Globus pallidus (tissue), 1 donor: ENCODE results near the gene CISD3.

ENCODE experiments used
- DNase-seq: peaks from one replicate; pipeline ENCODE4 v3.0.0-alpha.2; 2015; ENCODE audit warnings: low spot score

CISD3 gene

GRCh38 chr17:38729886-38730525 is at the start of gene CISD3:
CISD3 (plus strand) TSS chr17:38730341; CDS start chr17:38730359, 18 bp downstream.
- peak; percentile 84 for DNase-seq

DNA sequence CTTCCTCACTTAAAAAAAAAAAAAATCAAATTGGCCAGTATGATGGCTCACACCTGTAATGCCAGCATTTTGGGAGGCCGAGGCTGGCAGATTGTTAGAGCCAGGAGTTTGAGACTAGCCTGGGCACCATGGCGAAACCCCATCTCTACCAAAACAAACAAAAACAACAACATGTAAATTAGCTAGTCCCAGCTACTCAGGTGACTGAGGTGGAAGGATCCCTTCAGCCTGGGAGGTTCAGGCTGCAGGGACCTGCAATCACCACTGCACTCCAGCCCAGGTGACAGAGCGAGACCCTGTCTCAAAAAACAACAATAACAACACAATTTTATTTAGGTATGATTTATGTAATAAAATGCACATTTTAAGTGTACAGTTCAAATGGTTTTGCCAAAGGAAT is 49.0 kb upstream of the CISD3 start:
- no peak for DNase-seq

DNA sequence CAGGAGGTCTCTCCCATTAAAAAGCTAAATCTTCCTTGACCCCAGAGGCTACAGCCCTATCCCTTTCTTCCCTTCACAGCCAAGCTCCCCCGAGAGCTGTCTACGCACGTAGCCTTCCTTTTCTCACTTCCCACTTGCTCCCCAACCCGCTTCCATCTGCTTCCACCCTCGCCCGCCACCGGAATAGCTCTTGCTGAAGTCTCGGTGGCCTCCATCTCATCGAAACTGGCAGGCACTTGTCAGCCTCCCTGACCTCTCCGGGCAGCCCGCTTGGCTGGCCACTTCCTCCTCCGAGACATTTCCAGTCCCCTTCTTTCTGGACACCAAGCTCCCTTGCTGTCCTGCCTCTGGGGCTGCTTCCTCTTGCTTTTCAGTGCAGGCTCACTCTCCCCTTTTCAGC is 44.6 kb upstream of the CISD3 start:
- no peak for DNase-seq

GRCh38 chr17:38687286-38687685 is 42.9 kb upstream of the CISD3 start:
- no peak for DNase-seq

GRCh38 chr17:38690386-38690785 is 39.8 kb upstream of the CISD3 start:
- no peak for DNase-seq

GRCh38 chr17:38691154-38691553 is 39.0 kb upstream of the CISD3 start:
- no peak for DNase-seq

GRCh38 chr17:38693700-38694329 is 36.3 kb upstream of the CISD3 start:
- peak; percentile 35 for DNase-seq

GRCh38 chr17:38697061-38697820 is 32.9 kb upstream of the CISD3 start:
- no peak for DNase-seq

DNA sequence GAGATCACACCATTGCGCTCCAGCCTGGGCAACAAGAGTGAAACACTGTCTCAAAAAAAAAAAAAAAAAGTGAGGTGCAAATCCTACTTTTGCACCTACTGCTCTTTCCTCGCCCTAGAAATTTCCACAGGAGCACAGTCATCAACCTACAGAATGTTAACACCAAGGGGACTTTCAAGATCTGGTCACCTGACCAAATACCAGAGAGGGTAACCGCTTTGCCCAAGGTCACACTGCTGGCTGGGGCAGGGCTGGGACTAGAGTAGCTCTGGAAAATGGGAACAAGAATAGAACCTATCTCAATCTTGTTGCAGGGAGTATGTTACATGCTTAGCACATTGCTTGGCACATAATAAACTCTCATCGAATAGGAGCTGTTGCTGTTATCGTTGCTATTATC is 31.4 kb upstream of the CISD3 start:
- no peak for DNase-seq

- peak; percentile 33 for DNase-seq
These were observed 28.5 kb upstream of the CISD3 start for GRCh38 chr17:38701504-38702165.

DNA sequence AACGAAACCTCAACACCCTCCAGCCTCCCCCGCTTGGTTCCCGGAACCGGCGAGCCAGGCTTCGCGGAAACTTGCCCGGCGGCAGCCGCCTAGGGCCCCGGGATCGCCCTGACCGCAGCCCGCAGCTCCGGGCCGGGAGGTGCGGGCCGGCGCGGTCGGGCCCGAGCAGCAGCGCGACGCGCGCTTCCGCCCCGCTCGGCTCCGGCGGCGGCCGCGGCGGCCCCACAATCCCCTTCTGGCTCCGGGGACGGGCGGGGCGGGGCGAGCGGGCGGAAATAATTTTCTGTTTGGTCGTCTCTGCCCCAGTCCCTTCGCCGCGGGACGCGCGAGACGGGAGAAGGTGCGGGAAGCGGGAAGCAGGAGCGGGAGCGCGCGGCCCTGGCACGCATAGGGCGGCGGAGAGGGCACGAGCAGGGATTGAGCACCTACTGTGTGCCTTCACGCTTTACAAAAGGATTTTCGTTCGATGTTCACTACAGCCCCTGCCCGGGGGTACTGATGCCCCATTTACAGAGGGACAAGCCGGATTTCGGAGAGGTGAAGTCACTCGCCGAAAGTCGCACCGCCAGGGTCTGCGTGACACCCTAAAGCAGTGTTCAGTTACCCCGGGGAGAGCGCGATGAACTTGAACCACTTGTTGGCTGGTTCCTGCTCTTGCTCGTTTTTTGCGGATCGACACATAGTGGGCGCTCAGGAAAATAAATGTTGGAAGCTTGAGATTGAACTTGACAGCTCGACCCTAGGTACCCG is 27.8 kb upstream of the CISD3 start:
- DNase-seq: peak; percentile 75

DNA sequence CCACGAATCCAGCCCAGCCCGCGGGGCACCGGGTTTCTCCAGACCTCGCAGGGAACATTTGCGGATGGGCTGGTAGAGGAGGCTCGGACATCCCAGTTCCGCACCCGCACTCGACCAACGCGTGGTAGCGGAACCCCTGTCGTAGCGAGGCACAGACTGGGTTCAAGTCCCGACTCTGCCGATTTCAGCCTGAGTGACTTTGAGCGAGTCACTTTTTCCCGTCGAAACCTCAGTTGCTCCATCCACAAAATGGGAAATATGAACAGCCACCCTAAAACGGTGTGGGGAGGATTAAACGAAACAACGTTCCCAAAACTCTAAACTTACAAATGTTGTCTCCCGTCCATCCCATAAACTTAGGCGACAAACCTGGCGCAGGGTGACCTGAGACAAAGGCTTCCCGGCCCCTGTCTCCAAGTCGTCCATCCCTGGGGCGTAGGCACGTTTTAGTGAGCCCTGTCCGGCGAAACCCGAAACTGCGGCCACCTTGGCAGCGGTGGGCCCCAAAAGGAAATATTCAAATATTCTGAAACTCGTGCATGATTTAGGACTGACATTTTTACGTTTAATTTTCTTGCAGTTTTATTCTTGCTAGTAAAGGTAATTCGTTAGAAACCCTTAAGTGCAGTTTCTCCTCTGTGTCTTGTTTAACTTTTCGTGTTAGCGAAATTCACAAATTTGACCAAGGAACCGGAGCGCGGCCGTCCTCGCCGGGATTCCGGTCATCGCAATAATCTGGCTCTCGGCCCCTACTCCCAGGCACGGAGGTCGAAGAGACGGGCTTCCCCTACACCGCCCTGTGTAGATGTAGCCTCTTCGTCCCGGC is 27.0 kb upstream of the CISD3 start:
- DNase-seq: peak; percentile 12

- peak; percentile 28 for DNase-seq
These were observed 26.2 kb upstream of the CISD3 start for GRCh38 chr17:38703742-38704605.

DNA sequence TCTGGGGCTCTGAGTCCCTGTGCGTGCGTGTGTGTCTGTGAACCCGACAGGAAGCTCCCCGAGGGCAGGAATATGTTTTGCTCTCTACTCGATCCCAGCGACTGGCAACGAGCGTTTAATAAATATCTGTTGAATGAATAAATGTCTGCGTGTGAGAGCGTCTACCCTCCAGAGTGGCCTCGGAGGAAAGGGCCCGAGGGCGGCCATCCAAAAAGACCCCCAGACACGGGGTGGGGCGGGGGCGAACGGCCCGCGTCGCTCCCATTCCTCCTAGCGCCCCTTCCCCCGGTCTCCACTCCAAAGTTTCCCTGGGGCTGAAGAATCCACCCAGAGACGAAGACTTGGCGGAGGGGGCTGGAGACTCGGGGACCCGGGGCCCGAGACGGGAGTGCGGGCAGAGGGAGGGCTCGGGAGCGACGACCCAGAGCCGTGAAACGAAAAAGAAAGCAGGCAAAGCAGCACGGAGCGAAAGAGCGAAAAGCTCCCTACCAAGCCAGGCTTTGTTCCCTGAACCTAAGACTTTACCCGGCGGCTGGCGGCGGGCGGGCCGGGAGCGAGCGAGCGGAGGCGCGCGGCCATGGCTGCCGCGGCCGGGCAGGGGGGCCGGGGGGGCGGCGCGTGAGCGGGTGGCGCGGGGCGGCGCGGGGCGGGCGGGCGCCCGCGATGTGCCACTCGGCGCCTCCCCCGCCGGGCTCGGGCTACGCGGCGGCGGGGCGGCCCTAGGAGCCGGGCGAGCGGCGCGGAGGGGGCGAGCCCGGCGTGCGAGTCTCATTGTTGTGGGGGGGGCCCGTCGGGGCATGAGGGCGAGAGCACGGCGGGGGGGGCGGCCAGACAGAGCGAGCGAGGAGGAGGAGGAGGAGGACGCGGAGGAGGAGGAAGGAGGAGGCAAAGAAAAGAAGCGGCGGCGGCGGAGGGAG is 25.3 kb upstream of the CISD3 start, which contains the start of gene MLLT6:
MLLT6 (plus strand) TSS at position 668 of the 917 bp plus-strand sequence. CDS start 360 bp downstream, outside the sequence.
- DNase-seq: peak; percentile 82

DNA sequence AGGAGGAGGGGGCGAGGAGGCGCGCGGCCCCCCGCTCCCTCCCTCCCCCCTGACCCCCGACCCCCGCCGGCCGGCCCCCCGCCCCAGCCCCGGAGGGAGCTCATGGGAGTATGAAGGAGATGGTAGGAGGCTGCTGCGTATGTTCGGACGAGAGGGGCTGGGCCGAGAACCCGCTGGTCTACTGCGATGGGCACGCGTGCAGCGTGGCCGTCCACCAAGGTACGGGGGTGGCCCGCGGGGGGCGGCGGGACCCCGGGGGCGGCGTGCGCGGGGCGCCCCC is 24.7 kb upstream of the CISD3 start:
- DNase-seq: no peak

DNA sequence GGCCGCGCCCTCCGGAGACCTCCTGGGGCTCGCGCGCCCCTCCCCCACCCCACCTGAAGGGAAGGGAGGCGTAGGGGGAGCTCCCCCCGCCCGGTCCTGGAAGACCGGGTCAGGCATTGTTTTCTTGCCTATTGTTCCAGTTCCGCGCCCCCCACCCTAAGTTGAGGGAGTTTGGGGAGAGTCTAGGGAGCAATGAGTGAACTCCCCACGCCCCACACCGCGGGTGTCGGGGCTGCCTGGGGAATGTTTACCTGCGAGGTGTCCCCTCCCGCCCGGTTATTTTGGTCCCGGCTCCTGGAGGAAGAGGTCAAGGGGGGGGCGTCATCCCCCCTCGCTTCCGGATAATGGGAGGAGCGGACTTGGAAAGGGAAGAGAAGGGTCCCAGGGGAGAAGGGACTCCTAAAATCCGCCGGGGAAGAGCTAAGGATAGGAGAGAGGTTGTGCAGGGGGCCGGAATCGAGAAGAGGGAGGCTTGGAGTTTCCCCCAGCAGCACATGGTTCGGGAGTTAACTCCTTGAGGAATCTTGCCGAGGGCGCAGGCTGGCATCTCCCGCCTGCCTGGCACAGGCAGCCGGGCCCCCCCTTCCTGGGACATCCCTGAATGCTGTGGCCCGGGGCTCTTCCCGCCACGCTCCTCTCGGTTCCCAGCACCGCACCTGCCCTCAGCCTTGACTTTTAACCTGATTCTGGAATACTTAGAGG is 24.2 kb upstream of the CISD3 start:
- peak; percentile 41 for DNase-seq

DNA sequence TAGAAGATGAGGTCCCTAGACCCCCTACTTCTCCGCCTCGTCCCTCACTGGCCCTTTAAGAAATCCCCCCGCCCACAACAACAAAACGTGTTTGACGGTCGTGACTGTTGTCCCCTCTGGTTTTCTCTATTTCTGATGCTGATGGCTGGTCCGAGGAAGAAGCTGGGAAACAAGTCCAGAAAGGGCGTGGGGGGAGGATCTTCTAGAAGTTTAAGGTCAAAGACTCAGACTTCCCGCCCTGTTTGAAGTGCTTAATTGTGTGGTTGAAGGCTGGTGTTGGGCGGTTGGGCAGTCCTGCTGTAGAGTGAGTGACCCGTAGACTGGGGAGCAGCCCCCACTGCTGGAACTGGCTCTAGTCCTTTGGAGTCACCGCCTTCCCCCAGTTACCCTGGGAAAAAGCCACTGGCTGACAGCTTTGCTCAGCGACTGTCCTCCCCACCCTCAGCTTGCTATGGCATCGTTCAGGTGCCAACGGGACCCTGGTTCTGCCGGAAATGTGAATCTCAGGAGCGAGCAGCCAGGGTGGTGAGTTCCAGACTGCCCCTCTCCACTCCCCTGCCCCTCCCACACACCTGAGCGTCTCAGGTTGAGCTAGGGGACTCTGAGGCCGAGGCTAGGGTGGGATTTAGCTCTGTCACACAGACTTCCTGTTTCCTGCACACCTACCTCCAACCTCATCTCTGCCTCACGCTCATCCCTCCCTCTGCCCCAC is 23.5 kb upstream of the CISD3 start:
- DNase-seq: no peak
